Body of pancreas (tissue), 4 donors: Measurements from ENCODE around the gene KMT2C.

Experiments
- CTCF ChIP-seq, 7 experiments: fragments of 450-650 bp in 4 of 7; fragments of 200-600 bp in 3 of 7; sonication (generic) in 3 of 7; IDR thresholded peaks; one replicate each; pipeline ENCODE4 v1.5.1; 2016 to 2019; ENCODE audit warnings: antibody characterized with exemption in 7 of 7
- POLR2A ChIP-seq, 3 donors: fragments of 450-650 bp; IDR thresholded peaks; one replicate each; pipeline ENCODE4 v1.6.1; 2016; ENCODE audit warnings: antibody characterized with exemption in 3 of 3, mild to moderate bottlenecking in 2 of 3

GRCh38 chr7:152465119-152465387 is 29.2 kb upstream of the KMT2C start:
- no peak for TF ChIP-seq POLR2A (IDR thresholded peaks at IDR 0.05)
- no peak for TF ChIP-seq CTCF (IDR thresholded peaks at IDR 0.05)
